ENCODE data around the gene ATIC.

The ATIC gene

DNA sequence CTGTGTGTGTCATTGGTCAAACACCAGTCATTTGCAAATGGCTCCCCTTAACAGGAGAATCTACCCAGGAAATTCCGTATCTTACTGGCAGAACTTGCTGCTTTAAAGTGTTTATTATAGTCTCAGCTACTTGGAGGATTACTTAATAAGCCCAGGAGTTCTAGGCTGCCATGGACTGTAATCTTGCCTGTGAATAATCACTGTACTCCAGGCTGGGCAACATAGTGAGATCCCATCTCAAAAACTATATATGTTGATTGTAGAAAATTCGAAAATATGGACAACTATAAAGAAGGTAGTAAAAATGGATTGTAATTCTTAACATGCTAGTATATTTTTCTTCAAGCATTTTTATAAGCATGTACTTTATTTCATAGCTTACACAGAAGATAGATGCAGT lies 4.5 kb downstream of the ATIC start:
- no peak overlapping the region for H3K27ac ChIP-seq (ENCODE audit: low read length)
- H3K36me3 ChIP-seq (ENCODE audit: control insufficient read depth, low read depth, low read length): peaks cover 68% of the 10 kb centered on the region
- no peaks in the 10 kb centered on the region for H3K9me3 ChIP-seq (ENCODE audit: control insufficient read depth, low read depth, low read length)
- peaks cover 13% of the 10 kb centered on the region for H3K4me1 ChIP-seq (ENCODE audit: control insufficient read depth, low read depth, low read length)
- H3K9ac ChIP-seq (ENCODE audit: low read length): no peak overlapping the region
- no peak overlapping the region for H3K4me3 ChIP-seq (ENCODE audit: low read length)
- no peaks in the 10 kb centered on the region for H3K27me3 ChIP-seq (ENCODE audit: control insufficient read depth, insufficient read depth, low read length)

- no peaks in the 10 kb centered on the region for H3K4me1 ChIP-seq (ENCODE audit: control insufficient read depth, low read depth, low read length)
- H3K27me3 ChIP-seq (ENCODE audit: control insufficient read depth, insufficient read depth, low read length): no peaks in the 10 kb centered on the region
- no peak overlapping the region for H3K9ac ChIP-seq (ENCODE audit: low read length)
- H3K27ac ChIP-seq (ENCODE audit: low read length): no peak overlapping the region
- H3K4me3 ChIP-seq (ENCODE audit: low read length): no peak overlapping the region
- peaks cover 67% of the 10 kb centered on the region for H3K36me3 ChIP-seq (ENCODE audit: control insufficient read depth, low read depth, low read length)
- H3K9me3 ChIP-seq (ENCODE audit: control insufficient read depth, low read depth, low read length): no peaks in the 10 kb centered on the region
Observed at GRCh38 chr2:215319500-215319899, 7.6 kb downstream of the ATIC start.

DNA sequence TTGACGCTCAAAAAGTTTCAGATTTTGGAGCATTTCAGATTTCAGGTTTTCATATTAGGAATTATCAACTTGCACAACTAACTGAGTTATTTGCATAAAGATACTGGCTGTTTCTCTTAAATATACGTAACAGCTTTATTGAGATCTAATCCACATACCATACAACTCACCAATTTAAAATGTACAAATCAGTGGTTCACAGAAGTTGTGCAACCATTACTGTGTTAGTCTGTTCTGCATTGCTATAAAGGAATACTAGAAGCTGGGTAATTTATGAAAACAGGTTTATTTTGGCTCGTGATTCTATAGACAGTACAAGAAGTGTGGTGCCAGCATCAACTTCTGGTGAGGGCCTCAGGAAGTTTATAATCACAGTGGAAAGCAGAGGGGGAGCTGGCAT lies 8.2 kb downstream of the ATIC start:
- no peaks in the 10 kb centered on the region for H3K9me3 ChIP-seq (ENCODE audit: control insufficient read depth, low read depth, low read length)
- H3K4me1 ChIP-seq (ENCODE audit: control insufficient read depth, low read depth, low read length): no peaks in the 10 kb centered on the region
- H3K9ac ChIP-seq (ENCODE audit: low read length): no peak overlapping the region
- no peaks in the 10 kb centered on the region for H3K27me3 ChIP-seq (ENCODE audit: control insufficient read depth, insufficient read depth, low read length)
- H3K36me3 ChIP-seq (ENCODE audit: control insufficient read depth, low read depth, low read length): peaks cover 66% of the 10 kb centered on the region
- H3K4me3 ChIP-seq (ENCODE audit: low read length): no peak overlapping the region
- no peak overlapping the region for H3K27ac ChIP-seq (ENCODE audit: low read length)

- peaks cover 65% of the 10 kb centered on the region for H3K36me3 ChIP-seq (ENCODE audit: control insufficient read depth, low read depth, low read length)
- no peaks in the 10 kb centered on the region for H3K4me1 ChIP-seq (ENCODE audit: control insufficient read depth, low read depth, low read length)
- no peaks in the 10 kb centered on the region for H3K27me3 ChIP-seq (ENCODE audit: control insufficient read depth, insufficient read depth, low read length)
- no peak overlapping the region for H3K4me3 ChIP-seq (ENCODE audit: low read length)
- no peak overlapping the region for H3K27ac ChIP-seq (ENCODE audit: low read length)
- H3K9ac ChIP-seq (ENCODE audit: low read length): no peak overlapping the region
- no peaks in the 10 kb centered on the region for H3K9me3 ChIP-seq (ENCODE audit: control insufficient read depth, low read depth, low read length)
Observed at GRCh38 chr2:215320679-215321078, 8.8 kb downstream of the ATIC start.

DNA sequence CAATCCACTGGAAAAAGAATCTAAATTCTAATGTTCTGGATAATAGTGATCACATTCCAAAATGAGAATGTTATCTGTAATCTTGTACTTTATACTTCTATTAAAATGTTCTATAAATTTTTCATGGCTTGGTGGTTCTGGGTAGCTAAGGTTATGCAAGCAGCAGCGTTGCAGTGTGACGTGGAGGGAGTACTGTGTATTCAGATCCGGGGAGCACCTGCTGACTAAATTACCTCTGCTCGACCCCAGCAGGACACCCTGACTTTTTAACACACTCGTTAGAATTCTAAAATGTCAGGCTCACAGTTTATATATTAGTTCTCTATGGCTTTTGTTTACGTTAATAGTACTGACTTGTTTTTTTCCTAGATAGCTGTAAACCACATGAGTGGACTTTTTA lies 13.0 kb downstream of the ATIC start:
- H3K36me3 ChIP-seq (ENCODE audit: control insufficient read depth, low read depth, low read length): peaks cover 62% of the 10 kb centered on the region
- no peaks in the 10 kb centered on the region for H3K9me3 ChIP-seq (ENCODE audit: control insufficient read depth, low read depth, low read length)
- no peaks in the 10 kb centered on the region for H3K27me3 ChIP-seq (ENCODE audit: control insufficient read depth, insufficient read depth, low read length)
- H3K4me1 ChIP-seq (ENCODE audit: control insufficient read depth, low read depth, low read length): no peaks in the 10 kb centered on the region
- H3K4me3 ChIP-seq (ENCODE audit: low read length): no peak overlapping the region
- H3K27ac ChIP-seq (ENCODE audit: low read length): no peak overlapping the region
- H3K9ac ChIP-seq (ENCODE audit: low read length): no peak overlapping the region

DNA sequence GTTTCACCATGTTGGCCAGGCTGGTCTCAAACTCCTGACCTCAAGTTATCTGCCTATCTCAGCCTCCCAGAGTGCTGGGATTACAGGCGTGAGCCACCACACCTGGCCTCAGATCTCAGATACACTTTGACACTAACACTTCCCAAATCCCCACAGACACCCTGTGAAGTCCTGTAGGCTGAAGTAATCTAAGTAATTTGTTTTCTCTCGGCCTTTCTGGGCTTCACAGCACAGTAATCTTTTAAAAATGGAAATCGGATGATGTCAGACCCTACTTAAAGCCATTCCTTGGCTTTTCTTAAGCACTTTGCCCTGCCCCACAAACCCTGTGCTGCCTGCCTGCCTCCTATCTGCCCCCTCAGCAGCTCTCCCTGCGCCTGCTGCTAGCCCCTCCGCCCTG lies 16.2 kb downstream of the ATIC start:
- Histone ChIP-seq H3K4me3 (ENCODE audit: low read length) (no peak overlapping the region), H3K36me3 (ENCODE audit: control insufficient read depth, low read depth, low read length) (peaks cover 71% of the 10 kb centered on the region), H3K27ac (ENCODE audit: low read length) (no peak overlapping the region), H3K27me3 (ENCODE audit: control insufficient read depth, insufficient read depth, low read length) (no peaks in the 10 kb centered on the region), H3K9ac (ENCODE audit: low read length) (no peak overlapping the region), H3K9me3 (ENCODE audit: control insufficient read depth, low read depth, low read length) (no peaks in the 10 kb centered on the region), H3K4me1 (ENCODE audit: control insufficient read depth, low read depth, low read length) (no peaks in the 10 kb centered on the region)

GRCh38 chr2:215332872-215333595 lies 21.2 kb downstream of the ATIC start:
- no peaks in the 10 kb centered on the region for H3K9me3 ChIP-seq (ENCODE audit: control insufficient read depth, low read depth, low read length)
- no peak overlapping the region for H3K4me3 ChIP-seq (ENCODE audit: low read length)
- H3K9ac ChIP-seq (ENCODE audit: low read length): no peak overlapping the region
- H3K27me3 ChIP-seq (ENCODE audit: control insufficient read depth, insufficient read depth, low read length): no peaks in the 10 kb centered on the region
- H3K36me3 ChIP-seq (ENCODE audit: control insufficient read depth, low read depth, low read length): peaks cover 83% of the 10 kb centered on the region
- no peaks in the 10 kb centered on the region for H3K4me1 ChIP-seq (ENCODE audit: control insufficient read depth, low read depth, low read length)
- no peak overlapping the region for H3K27ac ChIP-seq (ENCODE audit: low read length)

- no peaks in the 10 kb centered on the region for H3K9me3 ChIP-seq (ENCODE audit: control insufficient read depth, low read depth, low read length)
- H3K36me3 ChIP-seq (ENCODE audit: control insufficient read depth, low read depth, low read length): peaks cover 88% of the 10 kb centered on the region
- H3K9ac ChIP-seq (ENCODE audit: low read length): no peak overlapping the region
- no peaks in the 10 kb centered on the region for H3K27me3 ChIP-seq (ENCODE audit: control insufficient read depth, insufficient read depth, low read length)
- no peak overlapping the region for H3K4me3 ChIP-seq (ENCODE audit: low read length)
- H3K27ac ChIP-seq (ENCODE audit: low read length): no peak overlapping the region
- no peaks in the 10 kb centered on the region for H3K4me1 ChIP-seq (ENCODE audit: control insufficient read depth, low read depth, low read length)
Observed at GRCh38 chr2:215338883-215339679, 27.2 kb downstream of the ATIC start.

GRCh38 chr2:215347878-215348277 lies 36.0 kb downstream of the ATIC start:
- Histone ChIP-seq H3K4me3 (ENCODE audit: low read length) (no peak overlapping the region), H3K9me3 (ENCODE audit: control insufficient read depth, low read depth, low read length) (no peaks in the 10 kb centered on the region), H3K36me3 (ENCODE audit: control insufficient read depth, low read depth, low read length) (peaks cover 72% of the 10 kb centered on the region), H3K4me1 (ENCODE audit: control insufficient read depth, low read depth, low read length) (no peaks in the 10 kb centered on the region), H3K27ac (ENCODE audit: low read length) (no peak overlapping the region), H3K9ac (ENCODE audit: low read length) (no peak overlapping the region), H3K27me3 (ENCODE audit: control insufficient read depth, insufficient read depth, low read length) (no peaks in the 10 kb centered on the region)

- H3K27me3 ChIP-seq (ENCODE audit: control insufficient read depth, insufficient read depth, low read length): no peaks in the 10 kb centered on the region
- no peak overlapping the region for H3K27ac ChIP-seq (ENCODE audit: low read length)
- H3K4me1 ChIP-seq (ENCODE audit: control insufficient read depth, low read depth, low read length): no peaks in the 10 kb centered on the region
- no peak overlapping the region for H3K9ac ChIP-seq (ENCODE audit: low read length)
- H3K4me3 ChIP-seq (ENCODE audit: low read length): no peak overlapping the region
- H3K36me3 ChIP-seq (ENCODE audit: control insufficient read depth, low read depth, low read length): peaks cover 31% of the 10 kb centered on the region
- no peaks in the 10 kb centered on the region for H3K9me3 ChIP-seq (ENCODE audit: control insufficient read depth, low read depth, low read length)
Observed at GRCh38 chr2:215352602-215353001, 40.7 kb downstream of the ATIC start.

- H3K4me1 ChIP-seq (ENCODE audit: control insufficient read depth, low read depth, low read length): no peaks in the 10 kb centered on the region
- no peak overlapping the region for H3K27ac ChIP-seq (ENCODE audit: low read length)
- H3K9ac ChIP-seq (ENCODE audit: low read length): no peak overlapping the region
- H3K9me3 ChIP-seq (ENCODE audit: control insufficient read depth, low read depth, low read length): no peaks in the 10 kb centered on the region
- peaks cover 9% of the 10 kb centered on the region for H3K36me3 ChIP-seq (ENCODE audit: control insufficient read depth, low read depth, low read length)
- H3K4me3 ChIP-seq (ENCODE audit: low read length): no peak overlapping the region
- H3K27me3 ChIP-seq (ENCODE audit: control insufficient read depth, insufficient read depth, low read length): no peaks in the 10 kb centered on the region
Observed at GRCh38 chr2:215354771-215355695, 43.2 kb downstream of the ATIC start.

Data from iPS-18a (cell line).